H1 (cell line): ENCODE measurements around the gene FOXI1. TPM values are rescaled to one million over a fixed set of nuclear protein-coding genes. Genes with fewer than 3 reads are reported as not detected.

Experiments
- CTCF ChIA-PET: fragments of 300-600 bp; sonication (Branson Sonifier 250); formaldehyde crosslinking; loops from one replicate; lab custom pipeline; 2021; ENCODE audit not compliant: partially characterized antibody; lab: Charles Lee
- POLR2A ChIA-PET: fragments of 300-600 bp; sonication (Branson Sonifier 250); formaldehyde crosslinking; loops from one replicate; lab custom pipeline; 2021; ENCODE audit warnings: inconsistent platforms; ENCODE audit not compliant: partially characterized antibody; lab: Charles Lee
- DNase-seq, 2 experiments: peaks; one replicate each; pipeline versions ENCODE4 v3.0.0 to v3.0.0-alpha.2; 2010 to 2022; ENCODE audit warnings: low spot score in 2 of 2, low read depth in 1 of 2, mixed read lengths in 1 of 2
- FAIRE-seq: peaks from 2 replicates; lab custom pipeline; 2011; peaks lifted over from hg19 to GRCh38; lab: Jason Lieb, UNC
- H2AFZ ChIP-seq: 2 replicates; pipeline ENCODE4 v1.8.1; 2012; ENCODE audit warnings: low read length, inconsistent platforms
- H2AK5ac ChIP-seq: 2 replicates; pipeline ENCODE4 v1.6.1; 2013; ENCODE audit warnings: low read depth, low read length
- H2BK120ac ChIP-seq: replicated peaks from 2 replicates; pipeline ENCODE3; 2013; ENCODE audit warnings: low read depth, low read length, inconsistent platforms
- H2BK12ac ChIP-seq: 2 replicates; pipeline ENCODE4 v1.6.1; 2013; ENCODE audit warnings: low read depth, low read length
- H2BK15ac ChIP-seq: 2 replicates; pipeline ENCODE4 v1.6.1; 2013; ENCODE audit warnings: low read length
- H2BK20ac ChIP-seq: 2 replicates; pipeline ENCODE4 v1.6.1; 2013; ENCODE audit warnings: low read length
- H2BK5ac ChIP-seq: 2 replicates; pipeline ENCODE4 v1.6.1; 2013; ENCODE audit warnings: low read depth, low read length
- H3K14ac ChIP-seq: 2 replicates; pipeline ENCODE4 v1.6.1; 2013; ENCODE audit warnings: inconsistent platforms; ENCODE audit not compliant: insufficient read length
- H3K18ac ChIP-seq: 2 replicates; pipeline ENCODE4 v1.6.1; 2013; ENCODE audit warnings: low read length; ENCODE audit errors: extremely low read depth
- H3K23ac ChIP-seq: 2 replicates; pipeline ENCODE4 v1.6.1; 2013; ENCODE audit warnings: inconsistent platforms; ENCODE audit not compliant: insufficient read length
- H3K23me2 ChIP-seq: 2 replicates; pipeline ENCODE4 v1.6.1; 2013; ENCODE audit warnings: low read depth, low read length
- H3K27ac ChIP-seq: 2 replicates; pipeline ENCODE4 v1.6.1; 2011; ENCODE audit warnings: low read depth, low read length, inconsistent platforms
- H3K27me3 ChIP-seq, 4 experiments: replicated peaks in 1 of 4; 1 replicate in 1 of 4; 2 replicates in 3 of 4; pipeline versions ENCODE4 v1.6.1 to v1.8.1; 2011 to 2013; ENCODE audit warnings: low read length in 3 of 4, mild to moderate bottlenecking in 3 of 4, inconsistent platforms in 2 of 4, mixed read lengths in 2 of 4, moderate library complexity in 1 of 4; ENCODE audit not compliant: control insufficient read depth in 3 of 4, insufficient read depth in 3 of 4; ENCODE audit errors: extremely low read depth in 1 of 4
- H3K36me3 ChIP-seq, 4 experiments: 2 replicates each; pipeline versions ENCODE4 v1.6.1 to v1.8.1; 2011 to 2013; ENCODE audit warnings: mild to moderate bottlenecking in 4 of 4, low read length in 3 of 4, moderate library complexity in 2 of 4, control low read depth in 1 of 4, inconsistent platforms in 1 of 4; ENCODE audit not compliant: insufficient read depth in 4 of 4, control insufficient read depth in 2 of 4
- H3K4ac ChIP-seq: replicated peaks from 2 replicates; pipeline ENCODE3; 2013; ENCODE audit warnings: low read length, low read depth, mixed read lengths, inconsistent platforms; ENCODE audit not compliant: insufficient read length
- H3K4me1 ChIP-seq, 4 experiments: replicated peaks in 1 of 4; 1 replicate in 1 of 4; 2 replicates in 3 of 4; pipeline versions ENCODE4 v1.6.1 to v1.8.1; 2011 to 2013; ENCODE audit warnings: low read length in 3 of 4, inconsistent platforms in 2 of 4, mixed read lengths in 1 of 4; ENCODE audit not compliant: insufficient read depth in 4 of 4, control insufficient read depth in 3 of 4
- H3K4me2 ChIP-seq, 2 experiments: 2 replicates each; pipeline versions ENCODE4 v1.6.1 to v1.8.1; 2011 to 2013; ENCODE audit warnings: low read depth in 2 of 2, low read length in 2 of 2, control low read depth in 1 of 2, inconsistent platforms in 1 of 2, mild to moderate bottlenecking in 1 of 2; ENCODE audit not compliant: insufficient read depth in 1 of 2
- H3K4me3 ChIP-seq, 4 experiments: fragments of 200-600, 300-600 bp in 1 of 4; sonication (generic), shearing (Covaris generic), sonication (Bioruptor Twin) in 1 of 4; 2 replicates each; pipeline versions ENCODE4 v1.5.1 to v1.8.1; 2011 to 2016; ENCODE audit warnings: low read length in 4 of 4, low read depth in 3 of 4, control low read depth in 2 of 4, inconsistent platforms in 2 of 4, mild to moderate bottlenecking in 2 of 4, mixed read lengths in 1 of 4, moderate library complexity in 1 of 4; ENCODE audit not compliant: insufficient read depth in 2 of 4; ENCODE audit errors: extremely low read depth in 1 of 4
- H3K56ac ChIP-seq: replicated peaks from 2 replicates; pipeline ENCODE3; 2013; ENCODE audit warnings: low read depth, mild to moderate bottlenecking, mixed read lengths, low read length, inconsistent platforms; ENCODE audit not compliant: insufficient read length
- H3K79me1 ChIP-seq: 2 replicates; pipeline ENCODE4 v1.6.1; 2013; ENCODE audit warnings: low read depth, low read length, control low read depth
- H3K79me2 ChIP-seq, 2 experiments: 2 replicates each; pipeline versions ENCODE4 v1.6.1 to v1.8.1; 2012 to 2013; ENCODE audit warnings: low read length in 2 of 2, mild to moderate bottlenecking in 2 of 2, inconsistent platforms in 1 of 2; ENCODE audit not compliant: insufficient read depth in 2 of 2, control insufficient read depth in 1 of 2
- H3K9ac ChIP-seq, 4 experiments: replicated peaks in 1 of 4; 1 replicate in 1 of 4; 2 replicates in 3 of 4; pipeline versions ENCODE4 v1.6.1 to v1.8.1; 2011 to 2013; ENCODE audit warnings: low read depth in 3 of 4, low read length in 3 of 4, control low read depth in 2 of 4, mild to moderate bottlenecking in 2 of 4, moderate library complexity in 2 of 4, inconsistent platforms in 1 of 4; ENCODE audit errors: extremely low read depth in 1 of 4
- H3K9me3 ChIP-seq, 2 experiments: 2 replicates each; pipeline versions ENCODE4 v1.6.1 to v1.8.1; 2012 to 2013; ENCODE audit warnings: mild to moderate bottlenecking in 2 of 2, moderate library complexity in 2 of 2, control low read depth in 1 of 2, inconsistent platforms in 1 of 2, low read depth in 1 of 2, low read length in 1 of 2, mixed read lengths in 1 of 2; ENCODE audit not compliant: insufficient read depth in 2 of 2
- H4K20me1 ChIP-seq, 2 experiments: replicated peaks in 1 of 2; 2 replicates each; pipeline versions ENCODE3 to v1.8.1; 2011 to 2013; ENCODE audit warnings: inconsistent platforms in 2 of 2, low read length in 2 of 2, mild to moderate bottlenecking in 1 of 2; ENCODE audit not compliant: insufficient read depth in 2 of 2, control insufficient read depth in 1 of 2
- H4K5ac ChIP-seq: 2 replicates; pipeline ENCODE4 v1.6.1; 2013; ENCODE audit warnings: low read length, low read depth, mixed read lengths, inconsistent platforms; ENCODE audit not compliant: insufficient read length
- H4K8ac ChIP-seq: 2 replicates; pipeline ENCODE4 v1.8.0; 2013; ENCODE audit warnings: mild to moderate bottlenecking, moderate library complexity, low read length, inconsistent platforms; ENCODE audit not compliant: insufficient read depth; ENCODE audit errors: extremely low read depth
- H4K91ac ChIP-seq: replicated peaks from 2 replicates; pipeline ENCODE3; 2013; ENCODE audit warnings: low read length, mixed read lengths, inconsistent platforms; ENCODE audit not compliant: insufficient read length
- CHD2 ChIP-seq: IDR thresholded peaks from 2 replicates; pipeline ENCODE4 v1.6.1; 2012; ENCODE audit warnings: low read length, improper control_type of control experiment
- FOSL1 ChIP-seq: IDR thresholded peaks from 2 replicates; pipeline ENCODE4 v1.6.1; 2011; ENCODE audit warnings: mild to moderate bottlenecking, low read depth, low read length, moderate library complexity; ENCODE audit not compliant: insufficient read depth
- KDM1A ChIP-seq: fragments of 200-600, 300-600 bp; sonication (generic); IDR thresholded peaks from 2 replicates; pipeline ENCODE4 v1.7.1; 2016; ENCODE audit warnings: mild to moderate bottlenecking, low read length, borderline replicate concordance
- POU5F1 ChIP-seq: IDR thresholded peaks from 2 replicates; pipeline ENCODE4 v1.6.1; 2011; ENCODE audit warnings: low read depth, mild to moderate bottlenecking, low read length, moderate library complexity
- TBP ChIP-seq: IDR thresholded peaks from 2 replicates; pipeline ENCODE4 v1.6.1; 2011; ENCODE audit warnings: low read depth, low read length, improper control_type of control experiment
- whole genome bisulfite sequencing, 2 experiments: shearing (Covaris generic) in 1 of 2; methylation state at CpG; one replicate each; pipeline versions ENCODE4 v1.1.6 to v1.1.7; 2013 to 2015; ENCODE audit warnings: low lambda C conversion rate in 2 of 2, mixed read lengths in 2 of 2, inconsistent platforms in 1 of 2, low coverage in 1 of 2, missing lambda C conversion rate in 1 of 2; ENCODE audit not compliant: insufficient replicate concordance in 2 of 2, insufficient coverage in 1 of 2, insufficient read length in 1 of 2; ENCODE audit errors: extremely low coverage in 1 of 2, missing lambda C conversion rate in 1 of 2; 5-methylcytosine and 5-hydroxymethylcytosine counted together
- polyA plus RNA-seq, 7 experiments: library from polyadenylated mRNA; depleted of rRNA in 3 of 7; stranded (reverse) in 5 of 7; unstranded in 2 of 7; fragments of >200 nt in 5 of 7; fragments of 200-250 nt in 2 of 7; gene quantifications; 1 replicate in 5 of 7; 2 replicates in 1 of 7; 4 replicates in 1 of 7; pipeline versions ENCODE4 v1.2.1 to v1.2.3, GENCODE V29; 2011 to 2013; ENCODE audit warnings: missing spikeins in 2 of 7, mixed read lengths in 2 of 7
- total RNA-seq: library from RNA; stranded (reverse); fragmentation: NEBNext Ultra II Directional; extraction: Animal tissue kit (Norgen Biotek cat#: 25700); gene quantifications from 2 replicates; pipeline ENCODE4 v1.2.1, GENCODE V29; 2021

Gene FOXI1
- total and polyA plus RNA-seq, 2 of the 8 experiments (the other 6 are each of a cell fraction or from before 2014, with no cell fraction given), result not detected

GRCh38 chr5:170078931-170079330 lies 26.8 kb upstream of the FOXI1 start:
- Histone ChIP-seq H2BK120ac (no peak overlapping the region), H3K4me3 (no peak overlapping the region), H3K23me2 (no peaks in the 10 kb centered on the region), H3K4me1 (no peaks in the 10 kb centered on the region), H3K79me1 (no peaks in the 10 kb centered on the region), H2BK5ac (no peak overlapping the region), H4K8ac (no peak overlapping the region; the same call in 1 of the 2 replicates), H3K36me3 (no peaks in the 10 kb centered on the region), H3K27ac (no peak overlapping the region), H2AFZ (no peak overlapping the region), H3K4me2 (no peak overlapping the region), H3K4ac (no peak overlapping the region), H4K91ac (no peak overlapping the region), H4K5ac (no peak overlapping the region), H2BK20ac (no peak overlapping the region), H2BK15ac (no peak overlapping the region), H3K27me3 (no peaks in the 10 kb centered on the region; a peak in 1 of 7 replicates), H4K20me1 (no peaks in the 10 kb centered on the region), H3K9me3 (no peaks in the 10 kb centered on the region), H2BK12ac (no peak overlapping the region), H3K79me2 (no peaks in the 10 kb centered on the region), H3K23ac (no peak overlapping the region), H3K14ac (no peak overlapping the region), H2AK5ac (no peak overlapping the region), H3K18ac (no peak overlapping the region), H3K9ac (no peak overlapping the region), H3K56ac (no peak overlapping the region)
- ChIA-PET CTCF (interaction anchor here (0.6 to 7.6 kb wide), 5 partner anchors 8 to 382 kb away, joined by 3 to 48 read pairs (median 3); no protein-coding TSS in a partner anchor), POLR2A (no interaction called here)
- DNase-seq, result no peak
- no peak for TF ChIP-seq TBP
- TF ChIP-seq FOSL1, result no peak
- TF ChIP-seq POU5F1, result no peak
- TF ChIP-seq CHD2, result no peak
- TF ChIP-seq KDM1A, result no peak
- FAIRE-seq, result no peak
- 98% methylated on average over 13 of the region's 13 CpGs; no CpG with 5 or more reads in 1 of the 2 experiments for WGBS, 2 experiments
